Activated T-cell treated with anti-CD3 and anti-CD28 coated beads, Interleukin-2, amount 50 U/mL, for 48 hours (primary cell): Measurements from ENCODE around the gene VASN.

Experiments
- DNase-seq, 2 experiments: peaks; one replicate each; pipeline ENCODE4 v3.0.0-alpha.2; 2020

VASN gene

DNA sequence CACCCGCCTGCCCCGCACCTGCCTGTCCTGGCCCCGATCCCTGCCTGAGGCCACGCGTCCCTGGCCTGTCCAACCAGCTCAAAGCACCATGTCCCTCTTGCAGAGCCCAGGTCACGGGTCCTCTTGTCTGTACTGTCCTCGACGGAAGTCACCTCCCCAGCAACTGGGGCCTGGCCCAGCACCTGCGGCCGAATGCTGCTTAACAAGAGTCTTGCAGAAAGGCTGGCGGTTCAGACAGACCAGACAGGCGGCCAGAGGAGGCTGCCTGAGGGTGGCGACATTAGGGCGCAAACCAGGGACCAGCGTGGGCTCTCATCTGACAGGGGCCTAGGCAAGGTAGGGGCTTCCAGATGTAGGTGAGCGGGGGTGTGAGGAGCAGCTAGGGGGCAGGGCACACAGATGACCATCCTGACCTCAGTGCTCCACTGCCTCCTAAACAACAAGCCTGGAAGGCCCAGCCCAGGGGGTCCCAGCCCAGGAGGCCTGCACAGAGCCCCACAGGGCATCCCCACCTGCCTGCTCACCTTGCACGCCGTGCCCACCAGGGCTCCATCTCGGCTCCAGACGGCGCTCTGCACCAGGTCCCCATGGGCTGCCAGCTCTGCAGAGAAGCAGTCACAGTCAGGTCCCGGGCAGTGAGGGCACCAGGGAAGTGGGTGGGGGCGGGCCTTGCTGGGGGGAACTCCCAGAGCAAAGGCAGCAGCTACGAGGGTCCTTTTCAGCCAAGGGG is 33.5 kb downstream of the VASN start:
- no peak for DNase-seq

DNA sequence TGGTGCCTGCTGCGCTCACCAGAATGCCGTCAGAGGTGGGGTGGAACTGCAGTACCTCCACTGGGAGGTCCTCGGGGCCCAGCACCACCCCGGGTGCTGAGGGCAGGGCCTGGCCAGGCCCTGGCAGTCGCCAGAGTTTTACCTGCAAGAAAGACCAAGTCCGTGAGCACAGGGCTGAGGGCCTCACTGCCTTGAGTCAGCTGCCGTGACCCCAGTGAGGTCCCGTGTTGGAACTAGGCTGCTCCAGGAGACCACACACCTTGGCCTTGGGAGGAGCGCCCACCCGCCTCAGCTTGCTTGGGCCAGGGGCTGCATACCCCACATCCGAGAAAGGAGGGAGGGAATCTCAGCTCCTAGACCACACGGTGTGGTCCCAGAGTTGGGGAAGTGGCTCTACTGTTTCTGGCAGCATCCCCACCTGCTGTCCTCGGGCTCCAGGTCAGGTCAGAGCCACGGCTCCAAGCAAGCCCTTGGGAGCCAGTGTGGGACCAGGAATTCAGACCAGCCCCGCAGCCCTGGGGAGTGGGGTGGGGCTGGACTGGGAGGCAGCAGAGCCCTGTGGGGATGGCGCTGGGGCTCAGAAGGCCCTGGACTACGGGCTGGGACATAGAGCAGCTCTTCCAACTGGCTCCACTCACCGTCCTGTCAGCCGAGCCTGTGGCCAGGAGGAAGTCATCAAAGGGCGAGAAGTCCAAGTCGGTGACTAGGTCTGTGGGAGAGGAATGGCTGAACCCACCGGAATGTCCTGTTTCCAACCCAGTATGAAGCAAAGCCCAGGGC is 36.1 kb downstream of the VASN start:
- no peak for DNase-seq

DNA sequence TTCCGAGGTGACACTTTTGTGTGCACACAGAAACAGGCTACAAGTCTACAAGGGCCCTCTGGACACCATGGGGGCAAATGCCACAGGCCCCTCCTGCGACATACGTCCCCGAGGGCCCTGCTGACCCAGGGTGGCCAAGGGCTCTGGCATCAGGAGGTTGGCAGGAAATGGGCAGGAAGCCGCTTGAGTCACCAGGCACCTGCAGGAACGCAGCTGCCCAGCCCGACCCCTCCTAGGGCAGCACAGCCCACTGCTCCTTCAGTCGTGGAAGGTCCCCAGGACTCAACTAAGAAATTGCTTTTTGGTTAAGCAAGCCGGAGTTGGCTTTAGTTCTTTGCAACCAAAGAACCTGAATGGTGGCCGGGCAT is 36.7 kb downstream of the VASN start:
- no peak for DNase-seq

DNA sequence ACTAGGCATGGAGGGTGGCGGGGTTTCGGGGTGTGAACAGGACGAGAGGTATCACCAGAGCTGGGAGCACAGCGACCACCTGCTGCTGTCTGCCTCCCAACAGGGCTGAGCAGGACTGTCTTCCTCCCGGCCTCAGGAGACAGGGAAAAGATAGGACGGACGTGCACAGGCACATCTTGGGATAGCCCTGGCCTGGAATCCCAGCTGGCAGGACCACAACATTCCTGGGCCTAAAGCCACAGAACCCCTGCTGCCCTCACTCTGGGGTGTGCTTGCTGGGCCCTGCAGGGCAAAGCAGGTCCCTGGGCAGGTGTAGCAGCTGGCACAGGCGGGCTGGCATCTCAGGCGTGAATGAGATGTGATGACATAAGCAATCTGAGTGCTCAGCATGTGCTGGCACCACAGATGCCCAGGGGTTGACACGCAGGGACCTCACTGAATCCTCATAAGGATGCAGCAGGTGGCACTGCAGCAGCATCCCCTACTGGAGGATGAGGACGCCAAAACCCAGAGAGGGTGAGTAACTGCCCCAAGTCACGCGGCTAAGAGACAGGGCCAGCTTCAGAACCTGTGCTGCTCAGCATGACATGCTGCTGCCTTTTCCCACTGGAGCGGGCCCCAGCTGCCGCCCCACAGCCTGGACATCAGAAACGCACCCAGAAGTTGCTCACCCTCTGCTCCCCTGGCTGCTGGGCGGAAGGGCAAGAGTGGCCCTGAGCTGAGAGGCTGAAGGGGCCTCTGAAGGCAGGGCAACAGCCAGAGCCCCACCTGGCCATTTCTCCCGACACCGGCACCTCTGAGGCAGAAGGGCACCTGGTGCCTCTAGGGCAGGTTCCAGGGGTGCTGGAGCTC is 37.7 kb downstream of the VASN start:
- no peak for DNase-seq

DNA sequence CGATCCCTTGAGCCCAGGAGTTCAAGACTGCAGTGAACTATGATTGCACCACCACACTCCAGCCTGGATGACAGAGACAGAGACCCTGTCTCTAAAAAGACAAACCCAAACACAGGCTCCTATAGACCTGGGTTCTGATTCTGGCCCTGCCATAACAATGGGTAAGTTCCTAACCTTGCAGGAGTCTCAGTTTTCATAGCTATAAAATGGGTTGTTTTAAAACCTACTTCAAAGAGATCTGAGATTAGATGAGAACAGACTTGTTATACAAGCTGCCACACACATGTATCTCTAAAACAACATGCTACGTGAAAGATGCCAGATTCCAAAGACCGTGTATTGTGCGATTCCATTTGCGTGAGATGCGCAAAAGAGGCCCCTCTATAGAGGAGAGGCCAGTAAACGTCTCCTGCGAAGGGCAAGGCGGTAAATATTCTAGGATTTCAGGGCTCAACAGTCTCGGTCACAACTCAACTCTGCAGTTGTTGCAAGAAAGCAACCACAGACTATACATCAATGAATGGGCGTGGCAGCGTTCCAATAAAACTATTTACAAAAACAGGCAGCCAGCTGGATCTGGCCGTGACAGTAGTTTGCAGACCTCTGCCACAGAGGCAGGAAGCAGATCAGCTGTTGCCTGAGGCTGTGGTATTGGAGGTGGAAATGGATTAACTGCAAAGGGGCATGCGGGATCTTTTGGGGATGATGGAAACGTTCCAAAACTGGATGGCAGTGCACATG is 38.9 kb downstream of the VASN start:
- no peak for DNase-seq

DNA sequence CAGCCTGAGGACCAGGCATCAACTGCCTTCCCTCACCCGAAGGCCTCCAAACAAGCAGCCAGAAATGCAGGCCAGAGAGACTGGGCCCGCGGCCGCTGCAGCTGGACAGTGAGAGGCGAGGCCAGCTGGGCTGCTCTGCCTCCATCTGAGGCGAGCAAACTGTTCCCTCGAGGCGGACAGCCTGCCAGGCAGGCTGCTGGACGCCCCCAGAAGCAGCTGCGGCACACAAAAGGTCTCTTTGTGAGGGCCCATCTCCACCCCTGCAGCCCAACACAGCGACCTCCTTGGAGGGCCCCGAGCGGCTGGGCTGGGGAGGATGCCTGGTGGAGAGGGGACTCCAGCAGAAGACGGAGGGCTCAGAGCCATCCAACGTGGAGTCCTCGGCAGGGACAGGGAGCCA is 40.0 kb downstream of the VASN start:
- DNase-seq: no peak

DNA sequence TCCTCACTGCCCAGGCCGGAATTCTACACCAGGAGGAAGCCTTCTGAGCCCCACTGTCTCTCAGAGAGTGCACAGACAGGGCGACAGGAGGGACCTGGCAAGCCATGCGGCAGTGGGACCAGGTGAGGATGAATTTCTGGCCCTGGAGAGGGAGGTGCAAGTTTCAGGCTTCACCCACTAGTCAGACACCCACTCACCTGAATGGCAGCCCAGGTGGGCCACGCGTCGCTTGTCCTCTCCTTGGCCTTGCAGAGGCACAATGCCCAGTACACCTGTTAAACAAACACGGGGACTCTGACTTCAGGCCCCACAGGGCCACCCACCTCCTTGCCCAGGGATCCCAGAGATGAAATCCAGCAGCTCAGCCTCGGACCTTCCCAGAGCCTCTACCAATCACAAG is 40.5 kb downstream of the VASN start:
- no peak for DNase-seq

DNA sequence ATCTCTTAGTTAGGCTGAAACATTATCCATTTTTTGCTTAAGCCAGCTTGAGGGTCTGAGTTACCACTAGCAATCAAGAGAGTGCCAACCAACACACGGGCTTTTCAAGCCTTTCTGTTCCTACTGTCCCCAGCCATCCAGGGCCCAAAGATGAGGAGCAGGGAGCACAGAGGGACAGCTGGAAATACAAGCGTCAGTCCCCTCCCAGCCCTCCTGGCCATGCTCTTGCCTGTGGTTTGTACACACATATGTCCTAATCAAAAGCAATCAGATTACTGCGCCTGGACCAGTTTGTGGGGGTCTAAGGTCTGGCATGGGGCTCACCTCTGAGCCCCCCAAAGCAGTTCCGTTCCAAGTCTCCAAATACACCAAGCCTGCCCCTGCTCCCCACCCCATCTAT is 41.2 kb downstream of the VASN start:
- DNase-seq: no peak

DNA sequence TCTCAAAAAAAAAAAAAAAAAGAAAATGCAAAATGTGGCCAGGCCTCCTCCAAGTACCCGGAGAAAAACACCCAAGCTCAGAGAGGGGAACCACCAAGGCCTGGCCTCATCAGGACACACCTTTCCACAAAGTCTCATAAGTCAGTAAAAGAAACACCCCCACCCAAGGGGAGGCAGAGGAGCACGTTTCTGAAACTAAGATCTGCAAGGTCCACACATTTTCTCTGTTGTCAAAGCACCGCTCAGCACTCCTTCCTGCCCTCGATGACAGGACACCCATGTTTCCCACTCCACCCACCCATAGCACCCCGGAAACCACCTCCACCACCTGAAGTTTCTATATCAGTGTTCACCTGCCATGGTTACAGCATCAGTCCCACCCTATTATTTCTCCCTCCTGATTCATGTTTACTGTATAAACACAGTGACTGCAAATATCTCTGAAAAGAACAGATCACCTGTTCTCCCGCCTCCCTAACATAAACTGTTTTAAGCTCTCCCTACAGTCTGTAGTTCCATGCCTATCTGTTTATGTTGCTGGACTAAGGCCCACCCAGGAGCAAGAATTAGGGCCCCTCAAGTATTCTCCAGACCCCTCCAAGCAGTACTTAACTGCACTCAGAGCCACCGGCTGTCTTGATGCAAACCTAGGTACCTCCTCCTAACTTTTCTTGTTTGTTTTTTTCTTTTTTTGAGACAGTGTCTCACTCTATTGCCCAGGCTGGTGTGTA is 42.7 kb downstream of the VASN start:
- DNase-seq: peak; percentile 87

DNA sequence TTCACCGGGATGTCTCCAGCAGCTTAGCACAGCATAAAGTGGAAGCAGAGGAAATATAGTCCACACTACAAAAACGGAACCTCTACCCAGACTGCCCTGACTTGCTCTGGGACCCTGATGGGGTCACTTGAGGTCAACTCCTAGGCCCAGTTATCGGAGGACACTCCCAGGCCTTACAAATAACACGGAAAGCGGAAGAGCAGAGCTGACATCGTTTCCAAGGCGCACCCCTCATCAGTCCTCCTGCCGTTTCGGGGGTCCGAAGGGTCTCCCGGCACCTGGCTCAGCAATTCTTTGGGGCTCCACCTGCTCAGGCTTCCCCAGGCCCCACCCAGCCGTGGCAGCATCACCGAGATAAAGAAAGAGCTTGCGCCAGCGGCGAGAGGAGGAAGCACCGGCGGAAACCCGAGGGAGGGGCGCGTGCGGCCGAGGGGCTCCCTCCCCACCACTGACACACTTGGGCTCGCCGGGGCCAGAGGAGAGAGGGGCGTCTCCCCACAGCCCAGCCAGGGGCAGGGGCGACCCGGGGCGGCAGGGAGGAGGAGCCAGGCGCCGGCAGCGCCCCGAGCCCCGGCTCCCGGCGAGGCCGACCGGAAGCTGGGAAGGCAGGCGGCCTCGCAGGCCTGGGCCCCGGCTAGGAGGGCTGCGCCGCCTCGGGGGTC is 44.0 kb downstream of the VASN start:
- DNase-seq: peak; percentile 72 to 76

DNA sequence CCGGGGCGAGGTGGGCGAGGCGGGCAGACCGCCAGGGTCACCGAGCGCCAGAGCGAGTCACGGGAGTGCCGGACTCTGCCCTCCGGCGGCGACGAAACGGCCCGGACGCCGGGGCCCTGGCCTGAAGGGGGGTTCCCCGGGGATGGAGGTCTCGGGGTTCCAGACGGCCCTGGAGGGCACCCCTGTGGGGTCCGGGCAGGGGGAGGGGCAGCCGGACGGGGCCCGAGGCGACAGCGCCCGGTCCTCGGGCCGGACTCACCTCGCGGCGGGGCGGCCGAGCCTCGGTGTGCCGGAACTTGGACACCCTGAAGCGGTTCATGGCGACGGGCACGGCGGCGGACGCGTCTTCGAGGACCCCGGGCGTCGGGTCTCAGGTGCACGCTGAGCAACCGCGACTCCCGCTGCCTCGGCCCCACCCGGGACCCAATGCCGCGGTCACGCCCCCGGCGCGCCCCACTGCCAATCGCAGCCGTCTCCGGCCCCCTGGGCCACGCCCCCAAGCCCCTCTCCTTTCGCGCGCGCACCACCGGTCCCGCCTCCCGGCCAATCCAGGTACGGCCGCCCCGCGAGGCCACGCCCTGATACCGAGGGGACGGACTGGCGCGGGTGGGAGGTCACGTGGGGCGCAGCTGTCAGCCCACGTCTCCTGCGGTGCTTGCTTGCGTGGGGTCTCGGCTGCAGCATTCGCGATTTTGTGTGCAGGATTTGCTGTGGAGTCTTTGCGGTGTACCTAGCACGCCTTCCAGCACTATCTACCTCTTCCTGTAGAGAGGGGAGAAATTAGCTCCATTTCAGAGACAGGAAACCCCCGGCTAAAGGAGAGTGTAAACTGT is 44.8 kb downstream of the VASN start, which contains the start of gene CORO7:
Gene CORO7 (minus strand): TSS at position 397 of the 833 bp plus-strand sequence. CDS start 78 bp downstream, at position 319.
- DNase-seq: peak; percentile 99

DNA sequence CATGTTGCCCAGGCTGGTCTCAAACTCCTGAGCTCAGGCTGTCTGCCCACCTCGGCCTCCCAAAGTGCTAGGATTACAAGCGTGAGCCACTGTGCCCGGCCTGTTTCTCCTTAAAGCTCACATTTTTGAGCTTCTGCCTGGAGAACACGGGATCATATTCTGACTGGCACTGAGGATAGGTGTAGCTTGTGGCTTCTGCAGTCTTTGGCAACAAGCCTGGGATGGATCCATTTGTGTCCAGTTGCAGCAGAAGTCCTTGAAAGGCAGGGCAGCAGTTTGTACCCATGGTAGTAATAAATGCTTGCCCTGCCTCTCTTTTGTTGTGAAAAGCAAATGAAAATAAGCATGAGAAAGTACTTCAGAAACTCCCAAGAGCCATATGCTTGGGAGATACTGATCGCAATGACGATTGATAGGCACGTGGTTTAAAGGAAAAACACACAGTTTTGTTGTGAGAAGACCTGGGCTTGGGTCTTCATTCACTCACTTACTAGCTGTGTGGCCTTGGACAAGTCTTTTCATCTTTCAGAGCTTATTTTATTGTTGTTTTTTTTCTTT is 47.8 kb downstream of the VASN start:
- DNase-seq: no peak

DNA sequence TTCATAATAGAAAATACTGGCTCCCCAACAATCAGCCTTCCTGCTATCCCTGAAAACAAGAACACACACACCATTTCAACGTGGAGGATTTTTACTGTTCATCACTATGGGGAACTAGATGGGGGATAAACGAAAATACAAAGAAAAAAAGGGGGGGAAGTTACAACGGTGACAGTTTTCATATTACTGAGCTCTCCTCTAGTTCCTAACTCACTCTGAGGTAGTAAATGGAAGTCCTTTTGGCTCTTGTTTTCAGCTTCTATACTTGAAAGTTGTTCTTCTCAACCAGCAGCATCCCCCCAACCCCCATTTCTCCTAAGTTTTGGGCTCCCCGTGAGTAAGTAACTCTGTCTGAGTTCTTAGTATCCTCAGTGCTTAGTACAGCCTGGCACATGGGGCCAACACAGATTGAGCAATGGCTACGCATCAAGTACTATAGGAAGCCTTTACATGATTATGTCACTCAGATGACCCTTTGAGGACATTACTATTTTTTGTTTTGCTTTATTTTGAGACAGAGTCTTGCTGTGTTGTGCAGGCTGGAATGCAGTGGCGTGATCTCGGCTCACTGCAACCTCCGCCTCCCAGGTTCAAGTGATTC is 49.0 kb downstream of the VASN start:
- DNase-seq: no peak

DNA sequence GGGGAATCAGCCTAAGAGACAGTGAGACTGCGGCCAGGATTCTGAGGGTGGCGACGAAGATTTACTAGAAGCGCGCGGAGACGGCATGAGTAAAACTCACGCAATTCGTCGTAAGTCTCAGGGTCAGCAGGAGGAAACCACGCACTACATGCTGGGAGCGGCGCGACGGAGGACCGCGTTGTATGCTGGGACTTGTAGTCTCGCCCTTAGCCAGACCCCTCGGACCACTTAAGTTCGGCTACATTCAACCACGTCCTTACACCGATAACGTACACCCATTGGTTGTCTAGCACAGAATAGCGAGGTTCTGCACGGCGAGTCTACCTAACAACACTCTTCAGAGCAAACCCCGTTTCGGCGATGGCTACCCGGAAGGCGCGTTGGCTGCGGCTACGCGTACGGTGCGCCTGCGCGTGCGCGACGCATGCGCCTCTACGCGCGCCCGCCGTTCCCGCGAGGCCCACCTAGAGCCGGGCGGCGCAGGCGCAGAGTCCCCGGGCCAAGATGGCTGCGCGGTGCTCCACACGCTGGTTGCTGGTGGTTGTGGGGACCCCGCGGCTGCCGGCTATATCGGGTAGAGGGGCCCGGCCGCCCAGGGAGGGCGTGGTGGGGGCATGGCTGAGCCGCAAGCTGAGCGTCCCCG is 53.9 kb downstream of the VASN start, which contains the start of gene DNAJA3:
Gene DNAJA3 (plus strand): TSS at position 491 of the 643 bp plus-strand sequence. CDS start 14 bp downstream, at position 505.
- DNase-seq: peak; percentile 94

DNA sequence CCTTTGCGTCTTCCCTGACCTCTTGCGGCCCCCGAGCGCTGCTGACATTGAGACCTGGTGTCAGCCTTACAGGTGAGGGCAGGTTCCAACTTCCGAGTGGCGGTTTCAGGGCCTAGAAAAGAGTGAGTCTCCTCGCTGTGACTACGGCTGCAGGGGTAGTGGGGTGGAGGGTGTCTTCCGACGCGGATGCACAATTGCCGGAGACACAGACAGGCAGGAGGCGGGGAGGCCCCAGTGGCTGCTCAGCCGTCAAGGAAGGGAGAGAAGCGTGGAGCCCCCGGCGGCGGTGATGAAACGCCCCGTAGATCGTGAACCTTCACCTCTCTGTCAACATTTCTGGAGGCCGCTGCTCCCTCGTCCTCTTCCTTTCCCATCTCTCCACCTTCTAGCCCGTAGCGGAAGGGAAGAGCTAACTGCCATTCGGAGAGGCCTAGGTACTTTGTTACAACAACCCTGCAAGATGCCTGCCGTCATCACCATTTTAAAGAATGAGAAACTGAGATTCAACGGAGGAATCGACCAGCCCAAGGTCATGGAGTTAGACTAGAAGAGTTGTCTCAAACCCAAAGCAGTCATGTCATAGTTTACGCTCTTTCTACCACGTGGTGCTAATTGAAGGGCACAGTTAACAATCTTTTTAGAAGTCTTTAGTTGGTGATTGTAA is 54.5 kb downstream of the VASN start:
- DNase-seq: no peak

DNA sequence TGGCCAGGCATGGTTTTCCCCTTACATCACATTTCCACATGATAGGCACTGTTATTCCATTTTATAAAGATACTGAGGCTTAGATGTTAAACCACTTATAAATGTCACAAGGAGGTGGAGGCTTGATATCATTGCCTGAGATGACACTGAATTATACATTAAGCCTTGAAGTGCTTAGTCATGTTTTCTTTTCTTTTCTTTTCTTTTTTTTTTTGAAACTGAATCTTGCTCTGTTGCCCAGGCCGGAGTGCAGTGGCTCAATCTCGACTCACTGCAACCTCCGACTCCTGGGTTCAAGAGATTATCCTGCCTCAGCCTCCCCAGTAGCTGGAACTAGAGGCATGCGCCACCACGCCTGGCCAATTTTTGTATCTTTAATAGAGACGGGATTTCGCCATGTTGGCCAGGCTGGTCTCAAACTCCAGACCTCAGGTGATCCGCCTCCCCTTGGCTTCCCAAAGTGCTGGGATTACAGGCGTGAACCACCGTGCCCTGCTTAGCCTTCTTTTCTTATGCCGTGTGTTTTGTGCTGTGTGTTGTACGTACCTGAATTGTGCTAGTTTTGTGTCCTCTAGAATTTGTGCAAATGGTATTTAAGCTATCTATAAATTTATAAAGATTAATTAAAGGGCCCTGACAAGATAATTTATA is 55.2 kb downstream of the VASN start:
- DNase-seq: no peak

DNA sequence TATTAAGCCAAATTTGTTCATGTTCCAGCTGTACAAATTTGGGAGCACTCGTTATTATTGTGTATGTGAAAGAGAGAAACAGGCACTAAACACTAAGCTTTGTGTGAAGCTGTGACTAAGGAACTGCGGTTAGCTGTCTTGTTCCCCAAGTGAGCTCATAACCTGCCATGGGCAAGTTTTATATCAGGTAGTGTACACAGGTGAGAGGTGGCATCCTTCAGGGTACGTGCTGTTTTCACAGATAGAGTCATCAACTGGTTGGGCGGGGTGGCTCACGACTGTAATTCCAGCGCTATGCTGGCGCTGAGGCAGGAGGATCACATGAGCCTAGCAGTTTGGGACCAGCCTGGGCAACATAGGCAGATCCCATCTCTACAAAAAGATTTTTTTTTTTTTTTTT is 56.9 kb downstream of the VASN start:
- DNase-seq: no peak

DNA sequence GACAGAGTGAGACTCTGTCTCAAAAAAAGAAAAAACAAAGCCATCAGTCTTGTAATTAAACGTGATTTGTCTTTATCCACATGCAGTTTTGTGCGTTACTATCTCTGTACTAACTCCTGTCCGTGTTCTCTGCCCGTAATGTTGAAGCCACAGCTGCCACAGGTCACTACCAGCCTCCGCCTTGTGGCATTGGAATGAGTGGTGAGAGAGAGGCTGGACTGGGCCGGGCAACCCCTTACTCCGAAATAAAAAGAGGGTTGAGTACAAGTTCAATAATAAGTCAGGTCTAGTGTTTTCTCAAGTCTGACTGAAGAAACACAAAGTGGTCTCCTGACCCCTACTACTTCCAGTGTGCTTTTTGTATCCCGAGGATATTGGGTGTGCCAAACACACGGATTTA is 59.4 kb downstream of the VASN start:
- no peak for DNase-seq
